SK-N-SH treated with all-trans-retinoic acid at 6 μM for 48 hours (cell line): Measurements from ENCODE around the gene COA5.

Experiments used
- ATAC-seq: fragments of 200-7000 bp; cut with Tn5 transposase; 3 replicates; pipeline ENCODE4 v1.9.1; 2020; ENCODE audit warnings: mild to moderate bottlenecking, moderate library complexity
- ARNTL ChIP-seq: fragments of 450-650 bp; formaldehyde crosslinking; IDR thresholded peaks from 2 replicates; pipeline ENCODE4 v1.5.0; 2020; ENCODE audit warnings: low read depth, mild to moderate bottlenecking, moderate library complexity, borderline replicate concordance
- BACH2 ChIP-seq: fragments of 250-450 bp; sonication (Bioruptor Pico); IDR thresholded peaks from 2 replicates; pipeline ENCODE4 v1.9.0; 2021; ENCODE audit warnings: mild to moderate bottlenecking, borderline replicate concordance
- CSDC2 ChIP-seq: fragments of 250-450 bp; sonication (Bioruptor Pico); IDR thresholded peaks from 2 replicates; pipeline ENCODE4 v1.5.0; 2020; ENCODE audit warnings: mild to moderate bottlenecking, moderate library complexity
- GLIS3 ChIP-seq: fragments of 250-450 bp; sonication (Bioruptor Pico); IDR thresholded peaks from 2 replicates; pipeline ENCODE4 v1.5.0; 2020; ENCODE audit warnings: mild to moderate bottlenecking, moderate library complexity
- ISL1 ChIP-seq: fragments of 250-450 bp; sonication (Bioruptor Pico); IDR thresholded peaks from 2 replicates; pipeline ENCODE4 v2.1.2; 2022; ENCODE audit warnings: mild to moderate bottlenecking, moderate library complexity
- OSR1 ChIP-seq: fragments of 250-450 bp; sonication (Bioruptor Pico); IDR thresholded peaks from 2 replicates; pipeline ENCODE4 v1.8.0; 2022; ENCODE audit warnings: moderate library complexity, mild to moderate bottlenecking, inconsistent platforms
- SNAI2 ChIP-seq: fragments of 250-450 bp; sonication (Bioruptor Pico); IDR thresholded peaks from 2 replicates; pipeline ENCODE4 v1.5.0; 2020; ENCODE audit warnings: mild to moderate bottlenecking, moderate library complexity
- TCF4 ChIP-seq: fragments of 250-450 bp; sonication (Bioruptor Pico); IDR thresholded peaks from 2 replicates; pipeline ENCODE4 v1.8.0; 2021; ENCODE audit warnings: mild to moderate bottlenecking, moderate library complexity, borderline replicate concordance
- TOX ChIP-seq: fragments of 250-450 bp; sonication (Bioruptor Pico); IDR thresholded peaks from 2 replicates; pipeline ENCODE4 v1.8.0; 2021; ENCODE audit warnings: mild to moderate bottlenecking, moderate library complexity, borderline replicate concordance
- ZC3H10 ChIP-seq: fragments of 250-450 bp; sonication (Bioruptor Pico); IDR thresholded peaks from 2 replicates; pipeline ENCODE4 v1.5.1; 2021; ENCODE audit warnings: mild to moderate bottlenecking, moderate library complexity
- ZFP3 ChIP-seq: fragments of 250-450 bp; sonication (Bioruptor Pico); IDR thresholded peaks from 2 replicates; pipeline ENCODE4 v1.5.0; 2020; ENCODE audit warnings: mild to moderate bottlenecking, moderate library complexity
- ZFP30 ChIP-seq: fragments of 450-650 bp; formaldehyde crosslinking; IDR thresholded peaks from 2 replicates; pipeline ENCODE4 v1.5.0; 2022; ENCODE audit warnings: mild to moderate bottlenecking, moderate library complexity
- ZNF565 ChIP-seq: fragments of 450-650 bp; formaldehyde crosslinking; conservative IDR thresholded peaks from 2 replicates; pipeline ENCODE4 v1.5.0; 2020; ENCODE audit warnings: low read depth, mild to moderate bottlenecking, moderate library complexity
- ZNF70 ChIP-seq: fragments of 450-650 bp; formaldehyde crosslinking; IDR thresholded peaks from 2 replicates; pipeline ENCODE4 v1.5.0; 2020; ENCODE audit warnings: mild to moderate bottlenecking, moderate library complexity
- ZNF8 ChIP-seq: fragments of 450-650 bp; formaldehyde crosslinking; IDR thresholded peaks from 2 replicates; pipeline ENCODE4 v1.5.0; 2020; ENCODE audit warnings: mild to moderate bottlenecking, moderate library complexity
- TF ChIP-seq, protein P1 (sequence below): fragments of 250-450 bp; sonication (Bioruptor Pico); IDR thresholded peaks from 2 replicates; pipeline ENCODE4 v1.8.0; 2020; ENCODE audit warnings: mild to moderate bottlenecking, moderate library complexity, borderline replicate concordance
- TF ChIP-seq, protein P2 (sequence below): fragments of 250-450 bp; sonication (Bioruptor Pico); IDR thresholded peaks from 2 replicates; pipeline ENCODE4 v1.5.1; 2021; ENCODE audit warnings: mild to moderate bottlenecking, moderate library complexity
- TF ChIP-seq, protein P3 (sequence below): fragments of 250-450 bp; sonication (Bioruptor Pico); IDR thresholded peaks from 2 replicates; pipeline ENCODE4 v1.5.1; 2020; ENCODE audit warnings: low read depth, mild to moderate bottlenecking, moderate library complexity
- TF ChIP-seq, protein P4 (sequence below): fragments of 250-450 bp; sonication (Bioruptor Pico); IDR thresholded peaks from 2 replicates; pipeline ENCODE4 v1.8.0; 2021; ENCODE audit warnings: low read depth, mild to moderate bottlenecking, moderate library complexity, borderline replicate concordance
- TF ChIP-seq, protein P5 (sequence below): fragments of 250-450 bp; sonication (Bioruptor Pico); IDR thresholded peaks from 2 replicates; pipeline ENCODE4 v1.5.0; 2020; ENCODE audit warnings: mild to moderate bottlenecking, moderate library complexity

Gene COA5

DNA sequence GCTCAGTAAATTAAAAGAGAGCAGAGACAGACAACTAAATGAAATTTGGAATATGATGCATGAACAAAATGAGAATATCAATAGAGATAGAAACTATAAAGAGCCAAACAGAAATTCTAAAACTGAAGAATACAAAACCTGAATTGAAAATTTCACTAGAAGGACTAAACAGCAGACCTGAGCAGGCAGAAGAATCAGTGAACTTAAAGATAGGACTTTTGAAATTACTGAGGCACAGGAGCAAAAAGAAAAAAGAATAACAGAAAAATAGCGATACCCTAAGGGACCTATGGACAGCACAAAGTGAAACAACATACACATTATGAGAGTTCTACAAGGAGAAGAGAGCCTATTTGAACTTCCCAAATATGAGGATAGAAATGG is 41.7 kb upstream of the COA5 start:
- TF ChIP-seq TCF4 (CRISPR knock-in tag) = no peak
- TF ChIP-seq OSR1 (CRISPR knock-in tag) = no peak
- TF ChIP-seq, protein P1, sequence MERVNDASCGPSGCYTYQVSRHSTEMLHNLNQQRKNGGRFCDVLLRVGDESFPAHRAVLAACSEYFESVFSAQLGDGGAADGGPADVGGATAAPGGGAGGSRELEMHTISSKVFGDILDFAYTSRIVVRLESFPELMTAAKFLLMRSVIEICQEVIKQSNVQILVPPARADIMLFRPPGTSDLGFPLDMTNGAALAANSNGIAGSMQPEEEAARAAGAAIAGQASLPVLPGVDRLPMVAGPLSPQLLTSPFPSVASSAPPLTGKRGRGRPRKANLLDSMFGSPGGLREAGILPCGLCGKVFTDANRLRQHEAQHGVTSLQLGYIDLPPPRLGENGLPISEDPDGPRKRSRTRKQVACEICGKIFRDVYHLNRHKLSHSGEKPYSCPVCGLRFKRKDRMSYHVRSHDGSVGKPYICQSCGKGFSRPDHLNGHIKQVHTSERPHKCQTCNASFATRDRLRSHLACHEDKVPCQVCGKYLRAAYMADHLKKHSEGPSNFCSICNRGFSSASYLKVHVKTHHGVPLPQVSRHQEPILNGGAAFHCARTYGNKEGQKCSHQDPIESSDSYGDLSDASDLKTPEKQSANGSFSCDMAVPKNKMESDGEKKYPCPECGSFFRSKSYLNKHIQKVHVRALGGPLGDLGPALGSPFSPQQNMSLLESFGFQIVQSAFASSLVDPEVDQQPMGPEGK (CRISPR knock-in tag) = no peak
- no peak for TF ChIP-seq ZNF8 (CRISPR knock-in tag)
- no peak for TF ChIP-seq ZFP3 (CRISPR knock-in tag)
- TF ChIP-seq, protein P2, sequence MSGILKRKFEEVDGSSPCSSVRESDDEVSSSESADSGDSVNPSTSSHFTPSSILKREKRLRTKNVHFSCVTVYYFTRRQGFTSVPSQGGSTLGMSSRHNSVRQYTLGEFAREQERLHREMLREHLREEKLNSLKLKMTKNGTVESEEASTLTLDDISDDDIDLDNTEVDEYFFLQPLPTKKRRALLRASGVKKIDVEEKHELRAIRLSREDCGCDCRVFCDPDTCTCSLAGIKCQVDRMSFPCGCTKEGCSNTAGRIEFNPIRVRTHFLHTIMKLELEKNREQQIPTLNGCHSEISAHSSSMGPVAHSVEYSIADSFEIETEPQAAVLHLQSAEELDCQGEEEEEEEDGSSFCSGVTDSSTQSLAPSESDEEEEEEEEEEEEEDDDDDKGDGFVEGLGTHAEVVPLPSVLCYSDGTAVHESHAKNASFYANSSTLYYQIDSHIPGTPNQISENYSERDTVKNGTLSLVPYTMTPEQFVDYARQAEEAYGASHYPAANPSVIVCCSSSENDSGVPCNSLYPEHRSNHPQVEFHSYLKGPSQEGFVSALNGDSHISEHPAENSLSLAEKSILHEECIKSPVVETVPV = no peak
- no peak for TF ChIP-seq ZC3H10
- TF ChIP-seq ZFP30 = no peak
- TF ChIP-seq, protein P3, sequence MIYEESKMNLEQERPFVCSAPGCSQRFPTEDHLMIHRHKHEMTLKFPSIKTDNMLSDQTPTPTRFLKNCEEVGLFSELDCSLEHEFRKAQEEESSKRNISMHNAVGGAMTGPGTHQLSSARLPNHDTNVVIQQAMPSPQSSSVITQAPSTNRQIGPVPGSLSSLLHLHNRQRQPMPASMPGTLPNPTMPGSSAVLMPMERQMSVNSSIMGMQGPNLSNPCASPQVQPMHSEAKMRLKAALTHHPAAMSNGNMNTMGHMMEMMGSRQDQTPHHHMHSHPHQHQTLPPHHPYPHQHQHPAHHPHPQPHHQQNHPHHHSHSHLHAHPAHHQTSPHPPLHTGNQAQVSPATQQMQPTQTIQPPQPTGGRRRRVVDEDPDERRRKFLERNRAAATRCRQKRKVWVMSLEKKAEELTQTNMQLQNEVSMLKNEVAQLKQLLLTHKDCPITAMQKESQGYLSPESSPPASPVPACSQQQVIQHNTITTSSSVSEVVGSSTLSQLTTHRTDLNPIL (CRISPR knock-in tag) = no peak
- TF ChIP-seq BACH2 = no peak
- no peak for TF ChIP-seq GLIS3 (CRISPR knock-in tag)
- TF ChIP-seq ARNTL (CRISPR knock-in tag) = no peak
- TF ChIP-seq, protein P4, sequence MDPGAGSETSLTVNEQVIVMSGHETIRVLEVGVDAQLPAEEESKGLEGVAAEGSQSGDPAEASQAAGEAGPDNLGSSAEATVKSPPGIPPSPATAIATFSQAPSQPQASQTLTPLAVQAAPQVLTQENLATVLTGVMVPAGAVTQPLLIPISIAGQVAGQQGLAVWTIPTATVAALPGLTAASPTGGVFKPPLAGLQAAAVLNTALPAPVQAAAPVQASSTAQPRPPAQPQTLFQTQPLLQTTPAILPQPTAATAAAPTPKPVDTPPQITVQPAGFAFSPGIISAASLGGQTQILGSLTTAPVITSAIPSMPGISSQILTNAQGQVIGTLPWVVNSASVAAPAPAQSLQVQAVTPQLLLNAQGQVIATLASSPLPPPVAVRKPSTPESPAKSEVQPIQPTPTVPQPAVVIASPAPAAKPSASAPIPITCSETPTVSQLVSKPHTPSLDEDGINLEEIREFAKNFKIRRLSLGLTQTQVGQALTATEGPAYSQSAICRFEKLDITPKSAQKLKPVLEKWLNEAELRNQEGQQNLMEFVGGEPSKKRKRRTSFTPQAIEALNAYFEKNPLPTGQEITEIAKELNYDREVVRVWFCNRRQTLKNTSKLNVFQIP = no peak
- TF ChIP-seq, protein P5, sequence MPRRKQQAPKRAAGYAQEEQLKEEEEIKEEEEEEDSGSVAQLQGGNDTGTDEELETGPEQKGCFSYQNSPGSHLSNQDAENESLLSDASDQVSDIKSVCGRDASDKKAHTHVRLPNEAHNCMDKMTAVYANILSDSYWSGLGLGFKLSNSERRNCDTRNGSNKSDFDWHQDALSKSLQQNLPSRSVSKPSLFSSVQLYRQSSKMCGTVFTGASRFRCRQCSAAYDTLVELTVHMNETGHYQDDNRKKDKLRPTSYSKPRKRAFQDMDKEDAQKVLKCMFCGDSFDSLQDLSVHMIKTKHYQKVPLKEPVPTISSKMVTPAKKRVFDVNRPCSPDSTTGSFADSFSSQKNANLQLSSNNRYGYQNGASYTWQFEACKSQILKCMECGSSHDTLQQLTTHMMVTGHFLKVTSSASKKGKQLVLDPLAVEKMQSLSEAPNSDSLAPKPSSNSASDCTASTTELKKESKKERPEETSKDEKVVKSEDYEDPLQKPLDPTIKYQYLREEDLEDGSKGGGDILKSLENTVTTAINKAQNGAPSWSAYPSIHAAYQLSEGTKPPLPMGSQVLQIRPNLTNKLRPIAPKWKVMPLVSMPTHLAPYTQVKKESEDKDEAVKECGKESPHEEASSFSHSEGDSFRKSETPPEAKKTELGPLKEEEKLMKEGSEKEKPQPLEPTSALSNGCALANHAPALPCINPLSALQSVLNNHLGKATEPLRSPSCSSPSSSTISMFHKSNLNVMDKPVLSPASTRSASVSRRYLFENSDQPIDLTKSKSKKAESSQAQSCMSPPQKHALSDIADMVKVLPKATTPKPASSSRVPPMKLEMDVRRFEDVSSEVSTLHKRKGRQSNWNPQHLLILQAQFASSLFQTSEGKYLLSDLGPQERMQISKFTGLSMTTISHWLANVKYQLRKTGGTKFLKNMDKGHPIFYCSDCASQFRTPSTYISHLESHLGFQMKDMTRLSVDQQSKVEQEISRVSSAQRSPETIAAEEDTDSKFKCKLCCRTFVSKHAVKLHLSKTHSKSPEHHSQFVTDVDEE (CRISPR knock-in tag) = no peak
- no peak for TF ChIP-seq CSDC2
- no peak for TF ChIP-seq SNAI2 (CRISPR knock-in tag)
- TF ChIP-seq, all 23 proteins: peak for 0
- ATAC-seq = no peak

DNA sequence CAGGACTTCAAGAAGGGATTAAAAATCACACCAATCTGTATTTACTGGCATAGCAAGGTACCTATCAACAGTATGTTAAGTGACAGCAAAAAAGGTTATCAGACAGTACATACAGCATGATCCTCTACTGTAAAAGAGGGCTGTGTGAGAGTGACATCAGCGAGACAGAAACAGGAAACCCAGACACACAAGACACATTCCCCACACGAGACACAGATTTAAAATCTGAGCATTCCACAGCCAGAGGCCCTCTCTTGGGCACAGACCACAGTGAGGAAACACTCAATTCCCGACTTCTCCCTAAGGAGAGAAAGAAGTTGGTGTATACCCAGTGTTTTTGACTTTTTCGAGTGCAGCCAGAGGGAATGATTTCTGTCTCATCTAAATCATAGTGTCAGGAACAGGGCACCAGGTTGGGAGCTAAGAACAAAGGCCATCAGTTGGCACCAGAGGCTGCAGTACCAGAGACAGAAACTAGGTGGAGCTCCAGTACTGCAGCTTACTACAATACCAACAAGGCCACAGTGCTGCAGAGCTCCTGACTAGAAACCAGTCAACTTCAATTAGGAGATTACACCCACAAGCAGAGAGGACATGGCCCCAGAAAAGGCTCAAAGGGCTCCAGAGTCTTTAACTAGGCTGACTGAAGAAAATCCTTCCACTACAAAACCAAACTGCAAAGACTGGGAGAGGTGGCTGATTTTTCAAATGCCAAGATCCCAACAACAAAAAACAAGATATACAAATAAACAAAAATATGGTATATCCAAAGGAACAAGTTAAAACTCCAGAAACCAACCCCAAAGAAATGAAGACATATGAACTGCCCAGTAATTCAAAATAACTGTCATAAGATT is 41.1 kb upstream of the COA5 start:
- TF ChIP-seq ZNF70 = no peak
- TF ChIP-seq ZC3H10 = no peak
- no peak for TF ChIP-seq SNAI2 (CRISPR knock-in tag)
- no peak for TF ChIP-seq TOX (CRISPR knock-in tag)
- TF ChIP-seq, protein P4 = no peak
- TF ChIP-seq, all 23 proteins: peak for 0
- ATAC-seq = peak; percentile 100

DNA sequence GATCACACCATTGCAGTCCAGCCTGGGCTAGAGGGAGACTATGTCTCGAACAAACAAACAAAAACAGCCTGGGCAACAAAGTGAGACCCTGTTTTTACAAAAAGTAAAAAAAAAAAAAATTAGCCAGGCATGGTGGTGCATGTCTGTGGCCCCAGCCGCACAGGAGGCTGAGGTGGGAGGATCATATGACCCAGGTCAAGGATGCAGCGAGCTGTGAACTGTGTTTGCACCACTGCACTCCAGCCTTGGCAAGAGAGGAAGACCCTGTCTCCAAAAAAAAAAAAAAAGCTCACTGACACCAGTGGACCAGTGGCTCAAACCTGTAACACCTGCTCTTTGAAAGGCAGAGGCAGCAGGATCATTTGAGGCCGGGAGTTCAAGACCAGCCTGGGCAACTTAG is 40.1 kb upstream of the COA5 start:
- ATAC-seq = no peak
- TF ChIP-seq ZNF565 (CRISPR knock-in tag) (no peak), ISL1 (CRISPR knock-in tag) (no peak)
